NCI-H1930 (cell line): ENCODE data around the gene RXRB.
"Not testable (repeated sequence)": the region's sequence is repeated elsewhere in the genome, so short reads cannot be mapped to it uniquely, and the experiment has no call there.

ENCODE experiments used
- DNase-seq, 2 experiments: peaks; one replicate each; lab custom pipeline; 2025; lab: John Stamatoyannopoulos, UW

The RXRB gene

DNA sequence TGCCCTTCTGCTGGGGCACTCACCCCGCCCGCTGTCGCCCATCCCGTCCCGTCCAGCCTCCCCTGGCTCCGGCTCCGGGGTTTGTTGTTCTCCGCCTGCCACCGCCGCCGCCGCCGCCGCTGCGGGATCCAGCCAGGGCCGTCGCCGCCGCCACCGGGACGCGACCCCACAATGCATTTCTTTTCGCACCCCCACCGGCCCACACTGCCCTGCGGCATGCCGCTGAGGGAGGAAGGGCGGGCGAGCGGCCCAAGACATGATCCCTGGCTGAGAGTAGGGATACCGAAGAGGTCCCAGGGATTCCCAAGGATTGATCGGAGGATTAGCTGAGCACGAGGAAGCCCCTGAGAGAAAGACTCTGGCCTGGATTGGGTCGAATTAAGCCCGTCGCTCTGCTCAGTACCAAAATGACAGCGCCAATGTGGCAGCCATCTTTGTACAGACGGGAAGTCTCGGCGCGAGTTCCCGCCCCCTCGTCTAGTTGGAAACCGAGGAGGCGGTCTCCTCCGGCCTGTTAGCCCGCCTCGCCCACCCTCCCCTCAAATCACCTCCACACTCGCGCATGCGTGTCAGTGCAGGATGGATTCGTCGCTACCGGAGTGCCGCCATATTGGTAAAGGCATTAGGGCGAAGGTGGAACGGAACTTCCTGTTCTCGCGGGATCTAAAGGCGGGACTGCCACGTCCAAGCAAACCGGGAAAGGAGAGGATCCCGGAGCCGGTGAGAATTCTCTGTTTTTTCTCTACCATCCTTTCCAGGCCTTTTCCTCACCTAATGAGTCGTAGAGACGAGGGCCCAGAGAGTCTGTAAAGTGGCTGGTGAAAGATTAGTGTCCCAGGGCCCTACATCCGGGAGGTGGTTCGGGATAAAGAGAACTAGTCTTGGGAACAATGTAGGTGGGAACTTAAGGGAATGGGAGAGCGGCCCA is at the start of gene RXRB, which contains the start of gene SLC39A7:
RXRB (minus strand) TSS at position 447 of the 928 bp plus-strand sequence; CDS start at position 258, 189 bp downstream.
SLC39A7 (plus strand) TSS at position 649 of the 928 bp plus-strand sequence. CDS start 379 bp downstream, outside the sequence.
- peak; percentile 98 to 99 for DNase-seq

DNA sequence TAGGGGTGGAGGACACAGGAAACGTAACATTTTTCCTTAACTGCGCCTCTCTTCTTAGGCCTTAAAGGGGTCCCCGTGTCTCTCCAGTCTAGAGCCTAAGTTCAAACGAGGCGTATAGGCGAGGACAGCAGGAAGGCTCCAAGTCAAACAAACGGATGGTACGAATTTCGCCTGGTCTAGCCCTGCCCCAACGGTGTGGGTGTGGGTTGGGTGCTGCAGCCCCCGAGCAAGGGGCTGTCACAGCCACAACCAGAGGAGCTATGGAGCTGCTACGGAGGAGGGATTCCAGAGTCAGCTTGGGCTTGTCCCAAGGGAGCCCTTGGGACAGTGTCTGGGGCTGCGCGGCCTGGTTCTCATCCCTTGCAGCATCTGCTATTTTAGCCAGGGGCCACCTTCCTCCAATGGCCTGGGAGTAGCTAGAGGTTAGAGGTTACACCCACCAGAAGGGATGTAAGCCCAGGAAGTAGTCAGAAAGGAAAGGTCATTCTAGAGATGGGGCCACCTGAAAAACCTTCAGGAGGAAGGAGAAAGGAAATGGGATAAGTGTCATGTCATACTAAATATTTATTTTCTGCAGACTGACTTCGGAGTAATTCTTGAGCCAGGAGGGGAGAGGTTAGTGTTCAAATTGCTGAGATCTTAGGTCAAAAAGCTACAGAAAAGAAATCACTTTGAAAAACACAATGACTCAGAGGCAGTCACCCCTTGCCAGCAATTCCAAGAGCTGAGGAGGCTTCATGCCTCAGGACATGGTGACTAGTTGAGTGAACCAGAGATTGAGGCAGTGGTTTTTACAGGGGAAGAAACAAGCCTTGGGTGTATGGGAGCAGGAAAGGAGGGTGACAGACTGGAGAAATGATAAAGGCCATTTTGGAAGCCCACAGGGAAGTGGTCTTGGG is 49.5 kb upstream of the RXRB start:
- DNase-seq = no peak

DNA sequence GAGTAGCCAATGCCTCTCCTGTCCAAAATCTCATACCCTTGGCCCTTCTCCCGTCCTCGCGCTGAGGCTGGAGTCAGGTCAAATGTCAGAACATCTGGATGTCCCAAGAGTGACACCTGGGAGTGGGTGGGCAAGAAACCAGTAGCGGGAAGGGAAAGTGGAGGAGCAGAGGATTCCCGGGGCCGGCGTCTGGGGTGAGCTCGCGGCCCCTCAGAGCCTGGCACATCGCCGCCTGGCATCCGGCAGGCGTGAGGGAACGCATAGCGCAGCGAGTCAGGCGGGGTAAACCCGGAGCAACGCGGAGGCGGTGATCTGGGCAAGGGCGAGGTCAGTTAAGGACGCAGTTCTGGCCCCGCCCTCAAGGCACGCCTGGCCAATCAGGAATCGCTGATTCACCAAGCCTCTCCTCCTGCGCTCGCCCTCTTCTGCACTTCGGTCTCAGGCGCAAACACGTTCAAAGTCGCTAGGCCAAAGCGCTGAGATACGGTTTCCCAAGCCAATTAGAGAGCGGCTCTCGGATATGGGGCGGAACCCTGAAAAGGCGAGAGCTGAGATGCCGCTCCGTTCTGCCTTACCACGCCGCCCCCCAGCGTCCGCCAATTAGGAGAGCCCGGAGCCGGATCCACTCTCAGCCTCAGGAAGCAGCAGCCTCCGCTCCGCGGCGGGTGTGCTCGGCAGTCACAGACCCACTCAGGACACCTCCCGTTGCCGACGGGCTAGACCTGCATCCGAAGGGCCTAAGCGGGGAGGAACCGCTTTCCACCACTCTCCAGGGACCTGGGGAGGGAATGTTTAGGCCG is 48.7 kb upstream of the RXRB start:
- peak; percentile 92 to 96 for DNase-seq

DNA sequence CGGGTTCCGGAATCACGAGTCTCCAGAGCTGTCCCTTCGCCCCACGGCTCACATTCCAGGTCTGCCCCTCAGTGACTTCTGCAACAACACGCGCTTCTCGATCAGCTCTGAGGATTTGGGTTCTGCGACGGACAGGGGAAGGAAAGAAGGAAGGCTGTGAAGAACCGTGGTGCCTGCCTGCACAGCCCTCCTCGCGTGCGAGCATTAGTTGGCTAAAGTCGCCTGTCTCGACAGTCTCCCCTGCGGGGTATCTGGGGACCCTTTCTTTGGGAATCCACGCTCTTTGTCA is 48.1 kb upstream of the RXRB start:
- DNase-seq = no peak

DNA sequence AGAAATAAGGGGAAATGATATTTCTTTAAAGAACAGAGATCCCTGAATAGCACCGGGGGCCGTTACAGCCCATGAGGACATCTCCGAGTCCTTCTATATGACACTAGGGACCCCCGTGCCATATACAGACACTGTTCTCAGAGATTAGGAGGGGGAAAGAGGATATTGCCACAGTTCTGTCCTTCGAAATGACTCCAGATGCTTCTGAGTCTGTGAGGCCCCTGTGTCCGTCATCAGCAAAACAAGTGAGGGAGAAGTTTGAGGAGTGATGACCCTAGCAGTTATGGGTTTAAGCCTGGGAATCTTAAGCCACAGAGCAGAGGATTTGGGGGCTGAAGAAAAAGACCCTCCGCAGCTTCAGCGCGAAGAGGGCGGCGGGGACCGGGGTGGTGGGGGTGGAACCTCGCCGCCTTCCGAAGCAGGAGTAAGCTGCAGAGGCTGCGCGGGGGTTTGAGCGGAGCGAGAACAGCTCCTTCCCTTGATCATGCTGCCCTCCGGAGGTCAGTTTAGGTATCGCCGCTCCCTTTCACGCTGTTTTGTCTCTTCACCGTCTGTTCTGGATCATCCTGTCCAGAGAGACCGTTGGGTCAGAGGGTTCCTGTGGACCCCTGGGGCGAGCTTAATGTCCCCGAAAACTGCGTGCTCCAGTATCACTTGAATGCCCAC is 47.6 kb upstream of the RXRB start:
- DNase-seq = peak; percentile 63 to 74

DNA sequence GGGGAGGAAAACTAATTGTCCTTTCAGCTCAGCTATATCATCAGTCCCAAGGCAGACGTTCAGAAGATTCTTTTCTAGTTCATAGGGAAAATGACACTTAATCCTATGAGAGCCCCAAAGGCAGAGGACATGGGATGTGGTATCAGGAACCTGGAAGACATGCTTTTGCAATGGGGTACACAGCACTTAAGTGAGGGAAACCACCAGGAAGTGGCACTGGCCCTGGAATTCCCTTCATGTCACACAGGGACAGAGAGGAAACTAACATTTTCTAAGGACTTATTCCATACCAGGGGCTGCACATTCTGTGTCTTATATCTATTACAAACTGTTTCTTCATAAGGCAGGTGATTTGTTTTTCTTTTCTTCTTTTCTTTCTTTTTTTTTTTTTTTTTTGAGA is 43.0 kb upstream of the RXRB start:
- DNase-seq = no peak

DNA sequence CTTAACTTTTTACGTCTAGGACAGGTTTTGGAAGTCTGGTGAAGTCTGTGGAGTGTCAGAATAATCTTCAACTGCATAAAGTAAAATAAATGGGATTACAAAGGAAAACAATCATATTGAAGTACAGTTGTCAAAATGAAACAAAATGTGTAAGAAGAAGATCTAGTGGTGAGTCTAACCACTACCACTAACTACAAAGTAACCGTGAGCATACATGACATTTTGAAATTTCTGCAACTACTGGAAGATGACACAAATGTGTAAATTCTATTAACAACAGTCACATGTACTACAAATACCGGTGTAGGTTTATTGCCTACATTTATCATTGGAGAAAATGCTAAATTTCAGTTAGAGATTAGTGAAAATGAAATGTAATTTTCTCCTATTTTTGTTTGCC is 41.5 kb upstream of the RXRB start:
- no peak for DNase-seq

DNA sequence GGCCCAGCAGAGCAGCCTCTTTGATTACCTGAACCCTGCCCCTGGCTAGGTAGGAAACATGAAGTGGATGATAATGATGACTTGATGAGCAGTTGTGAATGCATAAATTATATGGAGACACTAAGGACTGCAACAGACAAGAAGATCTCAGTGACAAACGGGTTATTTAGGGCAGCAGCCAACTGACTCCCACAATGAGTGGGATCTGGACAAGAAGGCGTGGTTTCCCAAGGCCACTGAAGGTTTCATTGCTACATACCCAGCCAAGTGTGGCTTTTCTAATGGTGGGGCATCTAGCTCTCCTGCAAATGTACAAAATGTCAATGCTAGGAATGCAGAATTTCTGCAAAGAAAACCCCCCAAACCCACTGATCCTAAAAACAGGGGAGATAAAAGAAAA is 37.3 kb upstream of the RXRB start:
- no peak for DNase-seq

DNA sequence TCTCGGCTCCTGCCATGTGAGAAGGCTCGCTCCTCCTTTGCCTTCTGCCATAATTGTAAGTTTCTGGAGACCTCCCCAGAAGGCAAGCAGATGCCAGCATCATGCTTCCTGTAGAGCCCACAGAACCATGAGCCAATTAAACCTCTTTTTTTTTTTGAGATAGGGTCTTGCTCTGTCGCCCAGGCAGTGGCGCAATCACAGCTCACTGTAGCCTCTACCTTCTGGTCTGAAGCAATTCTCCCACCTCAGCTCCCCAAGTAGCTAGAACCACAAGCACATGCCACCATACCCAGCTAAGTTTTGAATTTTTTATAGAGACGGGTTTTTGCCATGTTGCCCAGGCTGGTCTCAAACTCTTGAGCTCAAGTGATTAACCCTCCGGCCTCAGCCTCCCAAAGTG is 36.4 kb upstream of the RXRB start:
- no peak for DNase-seq

DNA sequence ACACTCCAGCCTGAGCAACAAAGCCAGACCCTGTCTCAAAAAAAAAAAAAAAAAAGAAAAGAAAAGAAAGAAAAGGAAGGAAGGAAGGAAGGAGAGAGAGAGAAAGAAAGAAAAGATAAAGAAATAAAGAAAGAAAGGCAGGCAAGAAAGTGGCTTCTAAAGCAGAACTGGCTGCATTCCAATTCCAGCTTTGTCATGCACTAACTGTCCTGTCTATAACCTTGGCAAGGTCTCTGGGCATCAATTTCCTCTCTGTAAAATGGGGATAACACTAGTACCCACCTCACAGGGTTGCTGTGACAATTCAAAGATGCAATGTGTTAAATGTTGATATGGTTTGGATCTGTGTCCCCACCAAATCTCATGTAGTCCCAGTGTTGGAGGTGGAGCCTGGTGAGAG is 35.9 kb upstream of the RXRB start:
- no peak for DNase-seq

DNA sequence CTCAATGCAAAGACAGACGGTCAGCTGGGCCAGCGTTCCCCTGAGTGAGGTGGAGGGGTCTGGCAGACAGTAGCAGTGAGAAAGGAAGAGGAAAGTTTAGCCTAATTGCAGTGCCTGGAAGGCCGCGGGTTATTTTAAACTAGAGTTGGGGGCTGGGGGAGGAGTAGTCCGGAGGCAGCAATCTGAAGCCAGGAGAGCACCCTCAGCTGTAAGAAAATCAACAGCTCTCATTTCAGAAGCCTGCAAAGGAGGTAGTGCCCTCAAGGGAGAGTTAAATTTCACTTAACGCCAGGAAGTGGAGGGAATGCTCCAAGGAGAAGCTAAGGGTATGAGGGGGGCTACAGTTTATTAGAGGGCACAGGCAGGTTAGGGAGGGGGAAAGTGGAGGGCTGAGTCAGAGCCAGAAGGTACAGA is 34.8 kb upstream of the RXRB start:
- DNase-seq = no peak

DNA sequence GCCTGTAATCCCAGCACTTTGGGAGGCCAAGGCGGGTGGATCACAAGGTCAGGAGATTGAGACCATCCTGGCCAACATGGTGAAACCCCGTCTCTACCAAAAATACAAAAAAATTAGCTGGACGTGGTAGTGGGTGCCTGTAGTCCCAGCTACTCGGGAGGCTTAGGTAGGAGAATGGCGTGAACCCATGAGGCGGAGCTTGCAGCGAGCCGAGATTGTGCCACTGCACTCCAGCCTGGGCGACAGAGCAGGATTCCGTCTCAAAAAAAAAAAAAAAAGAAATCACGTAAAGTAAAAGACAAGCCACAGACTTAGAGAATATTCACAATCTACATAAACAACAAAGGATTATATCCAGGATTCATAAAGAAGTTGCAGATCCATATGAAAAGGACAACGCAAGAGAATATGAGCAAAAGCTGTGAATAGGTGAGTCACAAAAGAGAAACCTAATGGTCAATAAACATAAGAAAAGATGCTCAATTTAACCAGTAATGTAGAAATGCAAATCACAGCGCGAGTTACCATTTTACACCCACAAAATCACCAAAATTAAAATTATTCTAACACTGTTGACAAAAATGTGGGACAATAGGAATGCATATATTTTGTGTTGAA is 26.1 kb upstream of the RXRB start:
- not testable (repeated sequence) for DNase-seq

DNA sequence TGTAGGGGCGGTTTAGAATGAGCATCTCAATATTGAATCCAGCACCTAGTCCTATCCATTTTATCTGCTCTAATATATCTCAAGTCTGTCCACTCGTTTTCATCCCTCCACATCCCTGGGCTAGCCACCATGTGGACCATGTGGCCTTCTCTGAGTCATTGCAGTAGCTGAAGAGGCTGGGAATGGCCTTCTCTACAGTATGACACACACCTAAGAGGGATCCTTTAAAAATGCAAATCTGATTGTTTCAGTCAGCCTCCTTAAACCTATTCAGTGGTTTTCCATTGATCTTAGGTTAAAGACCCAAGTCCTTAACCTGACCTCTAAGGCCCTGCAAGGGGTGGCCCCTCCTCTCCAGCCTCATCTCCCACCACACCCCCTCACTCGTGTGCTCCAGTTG is 17.2 kb upstream of the RXRB start:
- no peak for DNase-seq

DNA sequence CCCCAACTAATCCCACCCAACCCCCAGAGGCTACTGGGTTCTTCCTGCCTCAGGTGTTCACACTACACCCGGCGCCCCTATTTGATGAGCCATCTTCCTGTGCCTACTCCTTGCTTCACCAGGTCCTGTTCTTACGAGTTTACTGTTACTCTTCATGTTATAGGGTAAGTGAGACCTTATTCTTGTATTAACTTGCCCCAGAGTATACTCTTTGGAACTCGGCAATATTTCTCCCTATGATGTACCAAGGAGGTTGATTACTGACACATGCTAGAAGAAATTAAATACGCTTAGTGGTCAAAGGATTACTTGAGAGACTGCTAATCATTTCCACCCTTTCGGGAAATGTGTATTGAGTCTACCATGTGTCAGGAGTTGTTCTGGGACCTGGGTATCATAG is 16.8 kb upstream of the RXRB start:
- no peak for DNase-seq

DNA sequence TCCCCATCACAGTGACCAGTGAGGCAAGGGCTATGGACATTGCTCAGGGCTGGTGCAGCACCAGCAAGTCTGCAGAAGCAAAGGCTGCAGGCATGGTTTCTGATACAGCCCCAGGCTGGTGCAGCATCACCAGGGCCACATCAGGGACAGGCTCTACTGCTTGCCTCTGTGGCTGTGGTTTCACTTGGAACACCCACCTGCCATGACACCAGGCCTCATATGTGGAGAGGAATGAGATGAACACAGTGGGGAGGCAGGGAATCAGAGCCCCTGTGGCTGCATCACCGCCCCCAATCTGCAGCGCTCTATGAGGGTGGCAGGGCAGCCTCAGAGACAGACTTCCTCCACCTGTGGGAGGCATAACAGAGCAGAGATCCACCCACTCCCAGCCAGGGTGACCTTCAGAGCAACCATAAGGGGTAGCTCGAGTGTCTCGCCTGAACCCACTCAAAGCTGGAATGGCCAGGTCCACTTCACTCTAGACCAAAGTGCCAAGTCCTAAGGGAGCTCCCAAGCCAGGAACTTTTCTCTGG is 15.7 kb upstream of the RXRB start:
- DNase-seq = no peak

DNA sequence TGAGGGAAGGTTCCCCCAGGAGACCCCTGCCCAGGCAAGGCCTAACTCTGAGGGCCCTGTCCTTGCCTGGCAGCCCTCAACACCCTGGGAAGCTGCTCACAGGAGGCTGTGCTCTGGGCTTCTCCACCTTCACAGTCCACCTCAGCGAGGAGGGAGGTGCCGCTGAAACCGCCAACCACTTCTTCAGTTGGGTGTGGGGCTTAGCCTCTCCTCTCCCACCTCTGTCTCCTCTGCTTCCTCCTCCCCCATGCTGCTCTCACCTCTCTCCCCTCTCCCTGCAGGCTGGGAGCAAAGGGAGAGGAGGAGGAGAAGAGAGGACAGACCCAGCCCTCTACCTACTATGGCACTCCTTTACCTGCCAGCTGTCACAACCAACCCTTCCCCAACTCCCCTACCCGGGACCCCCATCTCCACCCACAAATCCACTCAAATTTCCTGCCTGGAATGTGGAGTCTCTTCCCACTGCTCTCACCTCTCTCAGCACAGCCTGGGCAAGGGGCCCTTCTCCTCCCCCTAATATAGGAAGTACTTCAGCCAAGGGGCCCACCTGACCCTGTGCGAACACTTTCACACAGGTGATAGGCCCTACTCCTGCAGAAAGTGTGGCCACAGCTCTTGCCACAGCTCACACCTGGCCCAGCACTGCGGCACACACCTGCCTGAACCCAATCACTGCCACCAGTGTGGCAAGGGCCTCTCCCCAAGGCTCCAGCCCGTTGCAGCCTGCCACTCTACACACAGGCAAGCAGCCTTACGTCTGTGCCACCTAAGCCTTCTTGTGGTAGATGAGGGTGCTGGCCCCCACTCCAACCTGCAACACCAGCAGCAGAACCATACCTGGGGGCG is 15.0 kb upstream of the RXRB start:
- DNase-seq = no peak

DNA sequence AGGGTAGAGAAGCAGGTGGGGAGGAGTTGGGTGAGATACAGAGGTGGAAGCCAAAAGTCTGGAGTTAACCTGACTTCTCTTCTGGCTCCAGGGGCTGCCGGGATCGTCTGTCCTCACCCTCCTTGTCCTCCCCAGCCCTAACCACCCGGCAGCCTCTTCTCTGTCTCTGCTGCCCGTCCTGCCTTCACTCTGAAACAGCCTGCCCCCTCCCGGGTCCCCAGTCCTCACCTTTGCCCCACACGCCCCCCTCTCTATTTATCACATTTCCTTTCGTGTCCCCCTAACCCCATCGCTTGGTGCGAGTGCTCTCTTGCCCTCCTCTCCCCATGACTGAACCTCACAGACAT is 13.5 kb upstream of the RXRB start:
- DNase-seq = no peak

DNA sequence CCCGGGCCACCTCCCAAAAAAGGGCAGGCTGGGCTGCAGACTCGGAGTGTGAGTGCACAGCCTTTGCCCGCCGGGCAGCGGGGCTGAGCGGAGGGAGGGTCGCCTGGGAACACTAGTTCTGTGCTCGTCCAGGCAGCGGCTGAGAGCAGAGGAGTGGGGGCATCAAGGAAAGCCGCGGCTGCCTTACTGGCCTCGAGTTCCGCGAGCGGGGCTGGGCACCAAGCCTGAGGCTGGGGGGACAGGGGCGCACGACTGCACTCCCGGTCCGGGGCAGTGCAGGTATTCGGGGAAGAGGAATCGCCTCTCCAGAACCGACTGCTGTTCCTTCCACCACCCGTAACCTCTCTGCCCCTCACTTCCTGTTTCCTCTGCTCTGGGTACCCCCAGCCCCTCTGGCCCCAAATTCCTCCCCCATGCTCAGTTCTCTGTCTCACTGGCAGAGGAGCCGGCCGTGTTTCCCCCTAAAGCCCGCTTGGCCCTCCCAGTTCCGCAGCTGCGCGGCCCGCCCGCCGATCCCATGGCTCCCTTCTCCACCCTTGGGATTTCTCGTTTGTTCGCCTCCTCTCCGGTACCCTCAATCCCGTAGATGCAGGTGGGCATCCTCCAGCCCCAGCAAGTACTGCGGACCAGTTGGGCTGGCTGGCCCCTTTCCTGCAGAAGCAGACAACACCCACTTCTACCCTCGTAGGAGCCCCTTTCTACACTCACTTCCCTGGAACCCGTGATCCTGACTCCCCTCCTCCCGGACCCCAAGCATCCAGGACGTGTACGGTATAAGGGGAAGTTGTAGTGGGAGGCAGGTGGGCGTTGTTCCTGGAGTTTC is 12.9 kb upstream of the RXRB start:
- no peak for DNase-seq

DNA sequence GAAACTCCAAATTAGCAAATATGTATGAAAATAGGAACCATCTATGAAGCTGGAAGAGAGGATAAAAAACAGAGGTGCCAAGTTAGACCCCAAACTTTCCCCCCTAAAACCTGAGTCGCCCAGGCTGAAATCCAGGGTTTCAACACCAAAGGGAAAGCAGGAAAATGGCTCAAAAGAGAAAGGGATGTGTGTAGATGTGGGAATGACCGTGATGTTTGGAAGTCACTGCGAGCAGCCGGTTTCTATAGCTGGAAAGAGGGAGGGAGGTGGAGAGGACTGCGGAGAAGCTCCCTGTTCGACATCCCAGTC is 12.3 kb upstream of the RXRB start:
- no peak for DNase-seq
